Skeletal muscle cell (primary cell): ENCODE data around the gene VWCE.
"Not testable (repeated sequence)": the region's sequence is repeated elsewhere in the genome, so short reads cannot be mapped to it uniquely, and the experiment has no call there.

ENCODE experiments used
- DNase-seq: peaks from one replicate; pipeline ENCODE4 v3.0.0-alpha.2; 2010; ENCODE audit warnings: low read depth
- H3K4me3 ChIP-seq: 2 replicates; pipeline ENCODE4 v1.5.1; 2011; ENCODE audit warnings: low read depth, mild to moderate bottlenecking, control low read depth, low read length, moderate library complexity

The VWCE gene

GRCh38 chr11:61266602-61267001 is 28.5 kb downstream of the VWCE start:
- no peak for DNase-seq
- H3K4me3 ChIP-seq = no peak overlapping the region

- H3K4me3 ChIP-seq = no peak overlapping the region
- no peak for DNase-seq
Observed at GRCh38 chr11:61265357-61265756, 29.8 kb downstream of the VWCE start.

- H3K4me3 ChIP-seq = no peak overlapping the region
- DNase-seq = no peak
Observed at GRCh38 chr11:61264795-61265194, 30.3 kb downstream of the VWCE start.

- H3K4me3 ChIP-seq = no peak overlapping the region
- no peak for DNase-seq
Observed at GRCh38 chr11:61264371-61264770, 30.7 kb downstream of the VWCE start.

- no peak overlapping the region for H3K4me3 ChIP-seq
- DNase-seq = no peak
Observed at GRCh38 chr11:61259363-61259762, 35.8 kb downstream of the VWCE start.

GRCh38 chr11:61258546-61258945 is 36.6 kb downstream of the VWCE start:
- H3K4me3 ChIP-seq = no peak overlapping the region
- no peak for DNase-seq

GRCh38 chr11:61256710-61257482 is 38.2 kb downstream of the VWCE start:
- DNase-seq = no peak
- no peak overlapping the region for H3K4me3 ChIP-seq

GRCh38 chr11:61254403-61255025 is 40.6 kb downstream of the VWCE start:
- H3K4me3 ChIP-seq = no peak overlapping the region
- DNase-seq = no peak

- H3K4me3 ChIP-seq, DNase-seq: not testable (repeated sequence)
Observed at GRCh38 chr11:61252332-61252731, 42.8 kb downstream of the VWCE start.

- not testable (repeated sequence) for H3K4me3 ChIP-seq, DNase-seq
Observed at GRCh38 chr11:61250796-61251765, 44.0 kb downstream of the VWCE start.

- H3K4me3 ChIP-seq, DNase-seq: not testable (repeated sequence)
Observed at GRCh38 chr11:61249201-61249600, 45.9 kb downstream of the VWCE start.

GRCh38 chr11:61248071-61248470 is 47.0 kb downstream of the VWCE start:
- H3K4me3 ChIP-seq, DNase-seq: not testable (repeated sequence)

- not testable (repeated sequence) for H3K4me3 ChIP-seq, DNase-seq
Observed at GRCh38 chr11:61245284-61245964, 49.7 kb downstream of the VWCE start.

GRCh38 chr11:61241526-61241925 is 53.6 kb downstream of the VWCE start:
- not testable (repeated sequence) for DNase-seq, H3K4me3 ChIP-seq

- H3K4me3 ChIP-seq, DNase-seq: not testable (repeated sequence)
Observed at GRCh38 chr11:61240875-61241274, 54.2 kb downstream of the VWCE start, which contains the start of gene PGA5. TSS of gene PGA5 (plus strand) at chr11:61241175. CDS start at chr11:61241227, 52 bp downstream.

GRCh38 chr11:61240288-61240687 is 54.8 kb downstream of the VWCE start:
- not testable (repeated sequence) for DNase-seq, H3K4me3 ChIP-seq

- not testable (repeated sequence) for H3K4me3 ChIP-seq, DNase-seq
Observed at GRCh38 chr11:61237130-61237529, 58.0 kb downstream of the VWCE start.

- not testable (repeated sequence) for DNase-seq
Observed at GRCh38 chr11:61232548-61233145, 62.5 kb downstream of the VWCE start.

GRCh38 chr11:61231585-61231984 is 63.5 kb downstream of the VWCE start:
- H3K4me3 ChIP-seq, DNase-seq: not testable (repeated sequence)

More at GRCh38 chr11:61232548-61233145, 62.5 kb downstream of the VWCE start:
- not testable (repeated sequence) for H3K4me3 ChIP-seq
